Measurements from ENCODE around the gene ADAM10. TPM values are rescaled to one million over a fixed set of nuclear protein-coding genes. Genes with fewer than 3 reads are reported as not detected.

ADAM10 gene
- total RNA-seq, 2 experiments from 2014 or later: 61.9 to 103 TPM

DNA sequence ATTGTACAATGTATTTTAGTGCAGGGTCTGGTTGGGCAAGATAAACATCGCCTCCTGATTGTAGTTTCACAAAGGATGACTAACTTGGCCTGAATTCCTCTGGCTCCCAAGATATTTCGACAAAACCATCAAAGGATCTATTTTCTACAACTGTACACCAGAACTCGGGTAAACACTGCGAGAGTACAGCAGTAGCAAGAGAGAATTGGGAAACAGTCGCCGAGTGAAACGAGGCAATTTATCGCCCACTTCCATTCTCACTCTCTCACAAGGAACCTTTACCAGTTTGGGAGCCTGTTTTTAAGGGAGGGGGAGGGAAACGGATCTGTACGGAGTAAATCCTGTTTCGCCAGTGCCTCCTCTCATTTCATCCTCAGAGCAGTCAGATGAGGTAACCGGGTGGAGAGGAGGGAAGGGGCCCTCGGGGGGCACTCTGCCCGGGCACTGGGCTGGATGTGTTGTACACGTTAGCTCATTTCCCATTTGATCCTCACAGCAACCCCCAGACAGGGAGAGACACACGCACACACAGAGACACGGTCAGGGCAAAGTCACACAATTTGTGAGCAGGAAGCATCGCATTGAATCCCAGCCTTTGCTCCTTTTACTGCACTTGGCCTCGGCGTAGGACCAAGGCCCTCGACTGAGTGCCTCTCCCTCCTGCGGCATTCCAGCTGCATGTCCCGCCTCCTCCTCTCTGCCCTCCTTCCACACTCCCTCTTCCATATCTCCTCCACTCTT is 197.6 kb downstream of the ADAM10 start:
- DNase-seq (ENCODE audit: low spot score): no peak
- Histone ChIP-seq H3K4me2 (ENCODE audit: low read length) (peak overlapping the region; percentile 25; the same call in 1 of the 2 replicates), H3K4me1 (ENCODE audit: insufficient read depth, low read length, poor library complexity, severe bottlenecking) (peaks cover 5% of the 10 kb centered on the region), H4K20me1 (ENCODE audit: insufficient read depth, low read length) (no peaks in the 10 kb centered on the region), H3K9me3 (ENCODE audit: low read length) (no peaks in the 10 kb centered on the region), H2AFZ (ENCODE audit: low read length) (peak overlapping the region; percentile 77), H3K4me3 (ENCODE audit: low read depth, low read length, poor library complexity, severe bottlenecking) (no peak overlapping the region), H3K27ac (ENCODE audit: low read depth, low read length, poor library complexity, severe bottlenecking) (no peak overlapping the region), H3K36me3 (ENCODE audit: insufficient read depth, low read length) (no peaks in the 10 kb centered on the region), H3K9me2 (ENCODE audit: insufficient read depth, low read length) (no peaks in the 10 kb centered on the region), H3K79me2 (ENCODE audit: insufficient read depth, low read depth, low read length) (no peaks in the 10 kb centered on the region)
- intact Hi-C loops (cut with micrococcal nuclease; ENCODE audit: unreplicated experiment): no loop called here
- BruUV-seq (replicated peaks): no TSS peak
- TF ChIP-seq, protein P1, sequence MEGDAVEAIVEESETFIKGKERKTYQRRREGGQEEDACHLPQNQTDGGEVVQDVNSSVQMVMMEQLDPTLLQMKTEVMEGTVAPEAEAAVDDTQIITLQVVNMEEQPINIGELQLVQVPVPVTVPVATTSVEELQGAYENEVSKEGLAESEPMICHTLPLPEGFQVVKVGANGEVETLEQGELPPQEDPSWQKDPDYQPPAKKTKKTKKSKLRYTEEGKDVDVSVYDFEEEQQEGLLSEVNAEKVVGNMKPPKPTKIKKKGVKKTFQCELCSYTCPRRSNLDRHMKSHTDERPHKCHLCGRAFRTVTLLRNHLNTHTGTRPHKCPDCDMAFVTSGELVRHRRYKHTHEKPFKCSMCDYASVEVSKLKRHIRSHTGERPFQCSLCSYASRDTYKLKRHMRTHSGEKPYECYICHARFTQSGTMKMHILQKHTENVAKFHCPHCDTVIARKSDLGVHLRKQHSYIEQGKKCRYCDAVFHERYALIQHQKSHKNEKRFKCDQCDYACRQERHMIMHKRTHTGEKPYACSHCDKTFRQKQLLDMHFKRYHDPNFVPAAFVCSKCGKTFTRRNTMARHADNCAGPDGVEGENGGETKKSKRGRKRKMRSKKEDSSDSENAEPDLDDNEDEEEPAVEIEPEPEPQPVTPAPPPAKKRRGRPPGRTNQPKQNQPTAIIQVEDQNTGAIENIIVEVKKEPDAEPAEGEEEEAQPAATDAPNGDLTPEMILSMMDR (conservative IDR thresholded peaks at IDR 0.05; ENCODE audit: low read length): no peak
- no peak for TF ChIP-seq EZH2phosphoT487 (IDR thresholded peaks at IDR 0.05; ENCODE audit: borderline replicate concordance, low read depth, low read length)
- ChIA-PET CTCF (ENCODE audit: unreplicated experiment) (no interaction called here), POLR2A (no interaction called here)

DNA sequence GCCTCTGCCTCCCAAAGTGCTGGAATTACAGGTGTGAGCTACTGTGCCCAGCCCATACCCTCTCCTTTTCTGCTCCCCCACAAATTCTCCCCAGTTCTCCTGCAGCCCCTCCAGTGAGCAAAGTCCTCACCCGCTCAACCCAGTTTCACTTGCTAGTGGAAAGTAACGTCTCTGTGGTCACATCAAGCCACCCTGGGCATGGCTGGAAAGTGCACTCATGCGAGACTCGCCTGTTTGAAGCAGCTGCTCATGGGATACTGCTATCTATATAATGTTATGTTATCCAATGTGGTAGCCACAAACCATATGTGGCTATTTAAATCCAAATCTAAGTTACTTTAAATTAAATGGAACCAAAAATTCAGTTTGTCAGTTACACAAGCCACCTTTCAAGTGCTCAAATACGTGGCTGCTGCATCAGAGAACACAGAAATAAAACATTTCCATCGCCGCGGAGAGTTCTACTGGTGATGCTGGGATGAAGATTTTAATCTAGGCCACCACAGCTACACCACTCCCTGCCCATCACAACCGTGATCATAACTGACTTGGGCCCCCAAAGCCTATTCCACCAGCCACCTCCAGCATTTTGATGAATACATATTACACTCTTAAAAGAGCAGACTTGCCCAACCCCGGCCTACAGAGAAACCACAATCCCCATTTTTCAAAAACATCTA is 198.3 kb downstream of the ADAM10 start:
- H3K9me2 ChIP-seq (ENCODE audit: insufficient read depth, low read length): no peaks in the 10 kb centered on the region
- no peaks in the 10 kb centered on the region for H3K79me2 ChIP-seq (ENCODE audit: insufficient read depth, low read depth, low read length)
- H2AFZ ChIP-seq (ENCODE audit: low read length): peak overlapping the region; percentile 77
- CTCF ChIA-PET (ENCODE audit: unreplicated experiment): no interaction called here
- intact Hi-C loops (cut with micrococcal nuclease; ENCODE audit: unreplicated experiment): no loop called here
- H3K9me3 ChIP-seq (ENCODE audit: low read length): no peaks in the 10 kb centered on the region
- TF ChIP-seq EZH2phosphoT487 (IDR thresholded peaks at IDR 0.05; ENCODE audit: borderline replicate concordance, low read depth, low read length): no peak
- TF ChIP-seq, protein P1 (conservative IDR thresholded peaks at IDR 0.05; ENCODE audit: low read length): no peak
- POLR2A ChIA-PET: interaction anchor here (0.7 kb wide), 1 partner anchor 169 kb away, joined by 5 read pairs; no protein-coding TSS in a partner anchor
- H3K4me3 ChIP-seq (ENCODE audit: low read depth, low read length, poor library complexity, severe bottlenecking): no peak overlapping the region
- peak; percentile 16 for DNase-seq (ENCODE audit: low spot score)
- H3K36me3 ChIP-seq (ENCODE audit: insufficient read depth, low read length): no peaks in the 10 kb centered on the region
- peaks cover 5% of the 10 kb centered on the region for H3K4me1 ChIP-seq (ENCODE audit: insufficient read depth, low read length, poor library complexity, severe bottlenecking)
- peak overlapping the region; percentile 25; the same call in 1 of the 2 replicates for H3K4me2 ChIP-seq (ENCODE audit: low read length)
- no peaks in the 10 kb centered on the region for H4K20me1 ChIP-seq (ENCODE audit: insufficient read depth, low read length)
- BruUV-seq (replicated peaks): no TSS peak
- H3K27ac ChIP-seq (ENCODE audit: low read depth, low read length, poor library complexity, severe bottlenecking): no peak overlapping the region

DNA sequence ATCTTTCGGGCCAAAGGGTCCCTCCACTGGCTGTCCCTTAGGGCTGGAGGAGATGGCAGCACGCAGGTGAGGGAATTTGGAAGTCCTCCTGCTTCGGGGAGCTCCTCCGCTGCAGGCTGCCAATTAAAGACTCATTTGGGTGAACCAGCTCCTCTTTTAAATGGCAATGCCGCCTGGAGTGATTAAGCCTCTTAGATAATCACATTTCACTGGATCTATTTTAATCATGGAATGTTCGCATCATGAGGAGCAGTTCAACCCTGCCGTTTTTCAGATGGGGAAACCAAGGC is 199.8 kb downstream of the ADAM10 start:
- no peak for DNase-seq (ENCODE audit: low spot score)
- no TSS peak for BruUV-seq (replicated peaks)
- no peaks in the 10 kb centered on the region for H3K9me3 ChIP-seq (ENCODE audit: low read length)
- ChIA-PET CTCF (ENCODE audit: unreplicated experiment) (no interaction called here), POLR2A (interaction anchor here (0.6 kb wide), 1 partner anchor 283 kb away, joined by 4 read pairs; no protein-coding TSS in a partner anchor)
- no peaks in the 10 kb centered on the region for H3K9me2 ChIP-seq (ENCODE audit: insufficient read depth, low read length)
- peaks cover 5% of the 10 kb centered on the region for H3K4me1 ChIP-seq (ENCODE audit: insufficient read depth, low read length, poor library complexity, severe bottlenecking)
- H2AFZ ChIP-seq (ENCODE audit: low read length): no peak overlapping the region
- intact Hi-C loops (cut with micrococcal nuclease; ENCODE audit: unreplicated experiment): no loop called here
- TF ChIP-seq, protein P1 (conservative IDR thresholded peaks at IDR 0.05; ENCODE audit: low read length): no peak
- no peak for TF ChIP-seq EZH2phosphoT487 (IDR thresholded peaks at IDR 0.05; ENCODE audit: borderline replicate concordance, low read depth, low read length)
- no peak overlapping the region for H3K4me3 ChIP-seq (ENCODE audit: low read depth, low read length, poor library complexity, severe bottlenecking)
- H3K36me3 ChIP-seq (ENCODE audit: insufficient read depth, low read length): no peaks in the 10 kb centered on the region
- no peak overlapping the region for H3K4me2 ChIP-seq (ENCODE audit: low read length)
- no peak overlapping the region for H3K27ac ChIP-seq (ENCODE audit: low read depth, low read length, poor library complexity, severe bottlenecking)
- no peaks in the 10 kb centered on the region for H3K79me2 ChIP-seq (ENCODE audit: insufficient read depth, low read depth, low read length)
- no peaks in the 10 kb centered on the region for H4K20me1 ChIP-seq (ENCODE audit: insufficient read depth, low read length)
